ENCODE measurements around the gene EVI5L. TPM values are rescaled to one million over a fixed set of nuclear protein-coding genes. Genes with fewer than 3 reads are reported as not detected.
A peak's percentile ranks its signal among the peaks of the same experiment; 100 is the strongest.

The EVI5L gene
- polyA plus RNA-seq, 3 donors, result 0.76 to 5.7 (median 1.3) TPM

GRCh38 chr19:7863157-7863970 lies 33.3 kb downstream of the EVI5L start:
- no peak overlapping the region for H3K9ac ChIP-seq (ENCODE audit: insufficient read depth, low read length, poor library complexity, severe bottlenecking)
- Mint-ChIP-seq H3K4me3 (peak overlapping the region in 1 of 2 donors; percentile 67), H3K9me3 (peaks cover 0 to 30% (median 12%) of the 10 kb centered on the region in 7 donors), H3K27ac (no peak overlapping the region), H3K27me3 (ENCODE audit: low read depth in 3 of 3) (peaks cover 68 to 86% (median 71%) of the 10 kb centered on the region in 3 donors), H3K36me3 (peaks cover 11 to 18% of the 10 kb centered on the region in 2 donors), H3K4me1 (peaks cover 23% of the 10 kb centered on the region)
- no peaks in the 10 kb centered on the region for H3K79me2 ChIP-seq (ENCODE audit: insufficient read depth, low read length)
- DNase-seq, result no peak
- WGBS (ENCODE audit: insufficient coverage), result 37% methylated on average over 83 of the region's 83 CpGs
- intact Hi-C loops (cut with micrococcal nuclease), result no loop called here
- no peak overlapping the region for H3K4me2 ChIP-seq (replicated peaks; ENCODE audit: extremely low read depth, low read length, poor library complexity, severe bottlenecking)
- no peak overlapping the region for H2AFZ ChIP-seq (ENCODE audit: insufficient read depth, low read depth, low read length, poor library complexity, severe bottlenecking)
- H3K9me3 ChIP-seq (replicated peaks in 1 of 2; ENCODE audit: control insufficient read depth in 1 of 2, insufficient read depth in 1 of 2, low read length in 2 of 2), result peaks cover 0 to 1% of the 10 kb centered on the region in 2 donors
- peaks cover 20 to 22% of the 10 kb centered on the region in 2 donors for H3K4me1 ChIP-seq (ENCODE audit: control insufficient read depth in 1 of 2, insufficient read depth in 2 of 2, low read length in 2 of 2)
- no peak for TF ChIP-seq CTCF (IDR thresholded peaks at IDR 0.05)
- H3K27ac ChIP-seq (ENCODE audit: low read depth in 1 of 2, low read length in 2 of 2), result no peak overlapping the region
- no peaks in the 10 kb centered on the region for H3K36me3 ChIP-seq (replicated peaks in 1 of 2; ENCODE audit: control insufficient read depth in 1 of 2, insufficient read depth in 2 of 2, low read length in 2 of 2)
- no peaks in the 10 kb centered on the region for H4K20me1 ChIP-seq (ENCODE audit: insufficient read depth, low read length)
- peaks cover 25 to 74% of the 10 kb centered on the region in 2 donors for H3K27me3 ChIP-seq (ENCODE audit: control insufficient read depth in 2 of 2, insufficient read depth in 2 of 2, low read length in 2 of 2)
- no peak overlapping the region for H3K4me3 ChIP-seq (replicated peaks in 1 of 3; ENCODE audit: low read depth in 2 of 3, low read length in 3 of 3)

- no peak overlapping the region for H3K27ac ChIP-seq (ENCODE audit: low read depth in 1 of 2, low read length in 2 of 2)
- H2AFZ ChIP-seq (ENCODE audit: insufficient read depth, low read depth, low read length, poor library complexity, severe bottlenecking), result no peak overlapping the region
- Mint-ChIP-seq H3K27ac (no peak overlapping the region), H3K27me3 (ENCODE audit: low read depth in 3 of 3) (peaks cover 73 to 93% (median 78%) of the 10 kb centered on the region in 3 donors), H3K36me3 (peaks cover 7 to 17% of the 10 kb centered on the region in 2 donors), H3K9me3 (peaks cover 0 to 36% (median 14%) of the 10 kb centered on the region in 7 donors), H3K4me3 (peak overlapping the region in 1 of 2 donors; percentile 67), H3K4me1 (peaks cover 29% of the 10 kb centered on the region)
- H3K36me3 ChIP-seq (replicated peaks in 1 of 2; ENCODE audit: control insufficient read depth in 1 of 2, insufficient read depth in 2 of 2, low read length in 2 of 2), result no peaks in the 10 kb centered on the region
- no peak overlapping the region for H3K4me2 ChIP-seq (replicated peaks; ENCODE audit: extremely low read depth, low read length, poor library complexity, severe bottlenecking)
- no peak overlapping the region for H3K9ac ChIP-seq (ENCODE audit: insufficient read depth, low read length, poor library complexity, severe bottlenecking)
- 57% methylated on average over 13 of the region's 21 CpGs for WGBS (ENCODE audit: insufficient coverage)
- H3K79me2 ChIP-seq (ENCODE audit: insufficient read depth, low read length), result no peaks in the 10 kb centered on the region
- H3K4me3 ChIP-seq (replicated peaks in 1 of 3; ENCODE audit: low read depth in 2 of 3, low read length in 3 of 3), result no peak overlapping the region
- H3K4me1 ChIP-seq (ENCODE audit: control insufficient read depth in 1 of 2, insufficient read depth in 2 of 2, low read length in 2 of 2), result peaks cover 27 to 30% of the 10 kb centered on the region in 2 donors
- DNase-seq, result no peak
- intact Hi-C loops (cut with micrococcal nuclease), result no loop called here
- H3K9me3 ChIP-seq (replicated peaks in 1 of 2; ENCODE audit: control insufficient read depth in 1 of 2, insufficient read depth in 1 of 2, low read length in 2 of 2), result peaks cover 0 to 5% of the 10 kb centered on the region in 2 donors
- H3K27me3 ChIP-seq (ENCODE audit: control insufficient read depth in 2 of 2, insufficient read depth in 2 of 2, low read length in 2 of 2), result peaks cover 28 to 81% of the 10 kb centered on the region in 2 donors
- H4K20me1 ChIP-seq (ENCODE audit: insufficient read depth, low read length), result no peaks in the 10 kb centered on the region
- no peak for TF ChIP-seq CTCF (IDR thresholded peaks at IDR 0.05)
Observed at GRCh38 chr19:7863971-7864689, 34.1 kb downstream of the EVI5L start.
